ENCODE results near the gene PRKAA1. TPM values are rescaled to one million over a fixed set of nuclear protein-coding genes. Genes with fewer than 3 reads are reported as not detected.
A peak's percentile ranks its signal among the peaks of the same experiment; 100 is the strongest.

The PRKAA1 gene
- total and polyA plus RNA-seq, 2 of the 13 experiments (the other 11 are each of a cell fraction or from before 2014, with no cell fraction given): 36.6 to 58.0 TPM

GRCh38 chr5:40755407-40756365 lies 42.5 kb downstream of the PRKAA1 start, which contains the start of gene TTC33 (continued):
- TF ChIP-seq EP300 (IDR thresholded peaks at IDR 0.05; ENCODE audit: low read depth in 2 of 2, low read length in 2 of 2) (no peak), EP300 (CRISPR knock-in tag; IDR thresholded peaks at IDR 0.05; ENCODE audit: borderline replicate concordance) (no peak), DDIT3 (CRISPR knock-in tag; IDR thresholded peaks at IDR 0.05) (no peak), DBP (CRISPR knock-in tag; IDR thresholded peaks at IDR 0.05; ENCODE audit: not compliant biosample characterization) (no peak), CBX5 (CRISPR knock-in tag; IDR thresholded peaks at IDR 0.05; ENCODE audit: borderline replicate concordance) (peak; percentile 74; the same call in 1 of the 2 replicates), ZBTB43 (CRISPR knock-in tag; conservative IDR thresholded peaks at IDR 0.05) (no peak), PAWR (CRISPR knock-in tag; IDR thresholded peaks at IDR 0.05; ENCODE audit: borderline replicate concordance) (no peak), HES4 (CRISPR knock-in tag; IDR thresholded peaks at IDR 0.05; ENCODE audit: borderline replicate concordance) (no peak), U2AF2 (IDR thresholded peaks at IDR 0.05; ENCODE audit: low read depth, low read length) (no peak), MLLT10 (CRISPR knock-in tag; IDR thresholded peaks at IDR 0.05) (no peak), RBAK (CRISPR knock-in tag; IDR thresholded peaks at IDR 0.05) (no peak), AGO1 (IDR thresholded peaks at IDR 0.05; ENCODE audit: low read depth, low read length, poor library complexity, severe bottlenecking) (peak; percentile 48), CBX2 (IDR thresholded peaks at IDR 0.05; ENCODE audit: low read depth, low read length) (no peak), CBX2 (CRISPR knock-in tag; IDR thresholded peaks at IDR 0.05; ENCODE audit: low read depth) (no peak), TAF15 (IDR thresholded peaks at IDR 0.05; ENCODE audit: low read depth, low read length, poor library complexity, severe bottlenecking) (no peak), ELF3 (CRISPR knock-in tag; IDR thresholded peaks at IDR 0.05) (peak; percentile 60; the same call in 1 of the 2 replicates), ZNF713 (CRISPR knock-in tag; IDR thresholded peaks at IDR 0.05) (no peak), SMC3 (IDR thresholded peaks at IDR 0.05; ENCODE audit: low read length) (no peak), ZNF549 (CRISPR knock-in tag; IDR thresholded peaks at IDR 0.05) (no peak), RBM39 (IDR thresholded peaks at IDR 0.05; ENCODE audit: low read depth, low read length, poor library complexity, severe bottlenecking) (no peak), ZNF282 (IDR thresholded peaks at IDR 0.05; ENCODE audit: partially characterized antibody) (no peak)
- TF ChIP-seq, protein P1, sequence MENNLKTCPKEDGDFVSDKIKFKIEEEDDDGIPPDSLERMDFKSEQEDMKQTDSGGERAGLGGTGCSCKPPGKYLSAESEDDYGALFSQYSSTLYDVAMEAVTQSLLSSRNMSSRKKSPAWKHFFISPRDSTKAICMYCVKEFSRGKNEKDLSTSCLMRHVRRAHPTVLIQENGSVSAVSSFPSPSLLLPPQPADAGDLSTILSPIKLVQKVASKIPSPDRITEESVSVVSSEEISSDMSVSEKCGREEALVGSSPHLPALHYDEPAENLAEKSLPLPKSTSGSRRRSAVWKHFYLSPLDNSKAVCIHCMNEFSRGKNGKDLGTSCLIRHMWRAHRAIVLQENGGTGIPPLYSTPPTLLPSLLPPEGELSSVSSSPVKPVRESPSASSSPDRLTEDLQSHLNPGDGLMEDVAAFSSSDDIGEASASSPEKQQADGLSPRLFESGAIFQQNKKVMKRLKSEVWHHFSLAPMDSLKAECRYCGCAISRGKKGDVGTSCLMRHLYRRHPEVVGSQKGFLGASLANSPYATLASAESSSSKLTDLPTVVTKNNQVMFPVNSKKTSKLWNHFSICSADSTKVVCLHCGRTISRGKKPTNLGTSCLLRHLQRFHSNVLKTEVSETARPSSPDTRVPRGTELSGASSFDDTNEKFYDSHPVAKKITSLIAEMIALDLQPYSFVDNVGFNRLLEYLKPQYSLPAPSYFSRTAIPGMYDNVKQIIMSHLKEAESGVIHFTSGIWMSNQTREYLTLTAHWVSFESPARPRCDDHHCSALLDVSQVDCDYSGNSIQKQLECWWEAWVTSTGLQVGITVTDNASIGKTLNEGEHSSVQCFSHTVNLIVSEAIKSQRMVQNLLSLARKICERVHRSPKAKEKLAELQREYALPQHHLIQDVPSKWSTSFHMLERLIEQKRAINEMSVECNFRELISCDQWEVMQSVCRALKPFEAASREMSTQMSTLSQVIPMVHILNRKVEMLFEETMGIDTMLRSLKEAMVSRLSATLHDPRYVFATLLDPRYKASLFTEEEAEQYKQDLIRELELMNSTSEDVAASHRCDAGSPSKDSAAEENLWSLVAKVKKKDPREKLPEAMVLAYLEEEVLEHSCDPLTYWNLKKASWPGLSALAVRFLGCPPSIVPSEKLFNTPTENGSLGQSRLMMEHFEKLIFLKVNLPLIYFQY (CRISPR knock-in tag; IDR thresholded peaks at IDR 0.05; ENCODE audit: borderline replicate concordance): no peak

All from HepG2 (cell line).